ENCODE results near the gene INTS11. TPM values are rescaled to one million over a fixed set of nuclear protein-coding genes. Genes with fewer than 3 reads are reported as not detected.

Gene INTS11
- total and polyA plus RNA-seq, 2 of the 8 experiments (the other 6 are each of a cell fraction or from before 2014, with no cell fraction given) = 113 to 243 TPM

DNA sequence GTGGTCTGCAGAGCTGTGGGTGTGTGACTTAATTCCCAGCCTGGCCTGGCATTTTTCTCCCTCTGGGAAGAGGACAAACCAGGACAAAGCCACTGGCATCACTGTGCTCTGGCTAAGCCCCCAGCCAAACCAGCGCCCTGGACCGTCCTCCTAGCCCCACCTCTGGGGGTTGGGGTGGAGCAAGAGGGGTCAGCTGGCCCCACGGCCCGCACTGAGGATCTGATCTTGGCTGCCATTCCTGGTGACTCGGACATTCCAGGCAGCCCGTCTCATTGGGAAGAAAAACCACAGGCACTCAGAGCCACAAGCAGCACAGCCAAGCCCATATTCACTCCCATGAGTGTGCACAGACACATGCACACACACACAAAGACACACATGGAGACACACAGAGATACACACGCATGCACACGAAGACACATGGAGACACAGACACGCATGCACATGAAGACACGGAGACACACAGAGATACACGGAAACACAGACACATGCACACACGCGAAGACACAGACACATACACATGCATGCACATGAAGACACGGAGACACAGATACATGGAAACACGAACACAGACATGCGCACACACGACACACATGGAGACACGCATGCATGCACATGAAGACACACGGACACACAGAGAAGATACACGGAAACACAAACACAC is 36.2 kb upstream of the INTS11 start:
- H4K91ac ChIP-seq (replicated peaks; ENCODE audit: insufficient read length, low read length) = peak overlapping the region; percentile 94
- ChIA-PET POLR2A (ENCODE audit: partially characterized antibody) (interaction anchor here (1.8 to 4.0 kb wide), 3 partner anchors 10 to 24 kb away, joined by 6 to 19 read pairs (median 17); partner anchors contain the start of gene AURKAIP1), CTCF (ENCODE audit: partially characterized antibody) (interaction anchor here (1.1 kb wide), 1 partner anchor 45 kb away, joined by 3 read pairs; no protein-coding TSS in a partner anchor)
- H4K8ac ChIP-seq (ENCODE audit: extremely low read depth, insufficient read depth, low read length) = no peak overlapping the region; the same call in 1 of the 2 replicates
- H2BK20ac ChIP-seq (ENCODE audit: low read length) = 0 out of 2 replicates have a peak overlapping the region, but pooled peaks have one; percentile 87
- DNase-seq (ENCODE audit: low read depth in 1 of 2, low spot score in 2 of 2) = no peak
- peaks cover 2 to 23% (median 17%) of the 10 kb centered on the region in 4 experiments for H3K4me1 ChIP-seq (replicated peaks in 1 of 4; ENCODE audit: control insufficient read depth in 3 of 4, insufficient read depth in 4 of 4, low read length in 3 of 4)
- H3K4me3 ChIP-seq (ENCODE audit: extremely low read depth in 1 of 4, insufficient read depth in 2 of 4, low read depth in 3 of 4, low read length in 4 of 4) = no peak overlapping the region
- H3K18ac ChIP-seq (ENCODE audit: extremely low read depth, low read length) = peak overlapping the region; percentile 65
- H3K9me3 ChIP-seq (ENCODE audit: insufficient read depth in 2 of 2, low read depth in 1 of 2, low read length in 1 of 2) = no peaks in the 10 kb centered on the region
- peak overlapping the region; percentile 95 for H2BK12ac ChIP-seq (ENCODE audit: low read depth, low read length)
- no peaks in the 10 kb centered on the region for H3K79me1 ChIP-seq (ENCODE audit: low read depth, low read length)
- H4K20me1 ChIP-seq (replicated peaks in 1 of 2; ENCODE audit: control insufficient read depth in 1 of 2, insufficient read depth in 2 of 2, low read length in 2 of 2) = no peaks in the 10 kb centered on the region
- 0 out of 4 replicates have a peak overlapping the region, but pooled peaks of 1 of the 2 experiments have one; percentile 1 for H3K4me2 ChIP-seq (ENCODE audit: insufficient read depth in 1 of 2, low read depth in 2 of 2, low read length in 2 of 2)
- 88% methylated on average over 20 of the region's 20 CpGs; no CpG with 5 or more reads in 1 of the 2 experiments for WGBS, 2 experiments (ENCODE audit: extremely low coverage in 1 of 2, insufficient coverage in 1 of 2, insufficient read length in 1 of 2, insufficient replicate concordance in 2 of 2, low coverage in 1 of 2, low lambda C conversion rate in 2 of 2, missing lambda C conversion rate in 1 of 2)
- H2BK5ac ChIP-seq (ENCODE audit: low read depth, low read length) = peak overlapping the region; percentile 66; the same call in 1 of the 2 replicates
- no peaks in the 10 kb centered on the region for H3K36me3 ChIP-seq (ENCODE audit: control insufficient read depth in 2 of 4, insufficient read depth in 4 of 4, low read length in 3 of 4)
- no peak for TF ChIP-seq BACH1 (IDR thresholded peaks at IDR 0.05; ENCODE audit: low read length)
- TF ChIP-seq TEAD4 (IDR thresholded peaks at IDR 0.05; ENCODE audit: low read depth, low read length) = peak; percentile 54; the same call in 1 of the 2 replicates
- no peak for TF ChIP-seq POLR2A (IDR thresholded peaks at IDR 0.05; ENCODE audit: control extremely low read depth in 1 of 2, low read depth in 2 of 2, low read length in 2 of 2)
- H3K23ac ChIP-seq (ENCODE audit: insufficient read length) = no peak overlapping the region
- H3K27me3 ChIP-seq (replicated peaks in 1 of 4; ENCODE audit: control insufficient read depth in 3 of 4, extremely low read depth in 1 of 4, insufficient read depth in 3 of 4, low read length in 3 of 4) = no peaks in the 10 kb centered on the region; a peak in 4 of 7 replicates
- FAIRE-seq = no peak
- H3K23me2 ChIP-seq (ENCODE audit: low read depth, low read length) = no peaks in the 10 kb centered on the region; the same call in 1 of the 2 replicates
- no peaks in the 10 kb centered on the region for H3K79me2 ChIP-seq (ENCODE audit: control insufficient read depth in 1 of 2, insufficient read depth in 2 of 2, low read length in 2 of 2)
- no peak overlapping the region for H3K27ac ChIP-seq (ENCODE audit: low read depth, low read length)
- H3K56ac ChIP-seq (replicated peaks; ENCODE audit: insufficient read length, low read depth, low read length) = no peak overlapping the region
- H2AFZ ChIP-seq (ENCODE audit: low read length) = no peak overlapping the region
- peak overlapping the region in 1 of 4 experiments; percentile 12; a peak in 2 of 7 replicates for H3K9ac ChIP-seq (replicated peaks in 1 of 4; ENCODE audit: extremely low read depth in 1 of 4, low read depth in 3 of 4, low read length in 3 of 4)
- H3K4ac ChIP-seq (replicated peaks; ENCODE audit: insufficient read length, low read depth, low read length) = peak overlapping the region; percentile 99
- peak overlapping the region; percentile 15 for H2BK120ac ChIP-seq (replicated peaks; ENCODE audit: low read depth, low read length)
- H2BK15ac ChIP-seq (ENCODE audit: low read length) = peak overlapping the region; percentile 97
- H2AK5ac ChIP-seq (ENCODE audit: low read depth, low read length) = peak overlapping the region; percentile 96
- no peak overlapping the region for H3K14ac ChIP-seq (ENCODE audit: insufficient read length)
- no peak overlapping the region for H4K5ac ChIP-seq (ENCODE audit: insufficient read length, low read depth, low read length)

Measured in H1 (cell line).